OCI-LY1 (cell line): ENCODE measurements around the gene SERPINA3.

Experiments used
- H2AFZ ChIP-seq: fragments of 200-600 bp; sonication (generic), shearing (Covaris generic); 2 replicates; pipeline ENCODE4 v1.6.0; 2014; ENCODE audit warnings: antibody characterized with exemption, mild to moderate bottlenecking, low read length
- H3F3A ChIP-seq: fragments of 200-600 bp; sonication (generic), shearing (Covaris generic); 2 replicates; pipeline ENCODE4 v1.6.0; 2014; ENCODE audit warnings: mild to moderate bottlenecking, antibody characterized with exemption, low read length, moderate library complexity; ENCODE audit not compliant: insufficient read depth
- H3K27ac ChIP-seq: fragments of 200-600 bp; sonication (generic); 2 replicates; pipeline ENCODE4 v1.5.1; 2014; ENCODE audit warnings: low read length, mixed run types, mild to moderate bottlenecking, low read depth; ENCODE audit not compliant: poor library complexity, severe bottlenecking
- H3K27me3 ChIP-seq: fragments of 200-600 bp; sonication (generic); 2 replicates; pipeline ENCODE4 v1.6.0; 2014; ENCODE audit warnings: antibody characterized with exemption, mild to moderate bottlenecking, low read length, moderate library complexity; ENCODE audit not compliant: insufficient read depth
- H3K36me3 ChIP-seq: fragments of 200-600 bp; sonication (generic); 2 replicates; pipeline ENCODE4 v1.6.1; 2014; ENCODE audit warnings: mild to moderate bottlenecking, antibody characterized with exemption, low read length, moderate library complexity, mixed read lengths; ENCODE audit not compliant: insufficient read depth
- H3K4me1 ChIP-seq: fragments of 200-600 bp; sonication (generic); 2 replicates; pipeline ENCODE4 v1.5.1; 2014; ENCODE audit warnings: mild to moderate bottlenecking, low read length, moderate library complexity; ENCODE audit not compliant: insufficient read depth, severe bottlenecking
- H3K4me2 ChIP-seq: fragments of 200-600 bp; sonication (generic), shearing (Covaris generic); 2 replicates; pipeline ENCODE4 v1.6.1; 2014; ENCODE audit warnings: low read length
- H3K4me3 ChIP-seq: fragments of 200-600 bp; sonication (generic); 2 replicates; pipeline ENCODE4 v1.5.1; 2014; ENCODE audit warnings: low read length, low read depth, mild to moderate bottlenecking, mixed read lengths; ENCODE audit not compliant: poor library complexity, severe bottlenecking
- H3K79me2 ChIP-seq: fragments of 200-600 bp; shearing (Covaris generic); 2 replicates; pipeline ENCODE4 v1.6.1; 2016; ENCODE audit warnings: mixed run types, low read length, mixed read lengths; ENCODE audit not compliant: insufficient read depth
- H3K9ac ChIP-seq: fragments of 200-600 bp; sonication (generic), shearing (Covaris generic); 2 replicates; pipeline ENCODE4 v1.6.1; 2014; ENCODE audit warnings: mild to moderate bottlenecking, low read length, mixed read lengths
- H3K9me2 ChIP-seq: fragments of 200-600 bp; sonication (generic), shearing (Covaris generic); 2 replicates; pipeline ENCODE4 v1.6.1; 2014; ENCODE audit warnings: low read depth, mild to moderate bottlenecking, low read length, mixed read lengths
- H3K9me3 ChIP-seq: fragments of 200-600 bp; shearing (Covaris generic); 2 replicates; pipeline ENCODE4 v1.6.1; 2014; ENCODE audit warnings: low read length, mixed read lengths
- H4K20me1 ChIP-seq: fragments of 200-600 bp; sonication (generic), shearing (Covaris generic); 2 replicates; pipeline ENCODE4 v1.6.0; 2016; ENCODE audit warnings: mild to moderate bottlenecking, low read length; ENCODE audit not compliant: insufficient read depth
- EZH2 ChIP-seq: fragments of 200-600 bp; sonication (generic), shearing (Covaris generic); IDR thresholded peaks from 2 replicates; pipeline ENCODE4 v1.8.0; 2017; ENCODE audit warnings: borderline replicate concordance, mixed run types, mild to moderate bottlenecking, antibody characterized with exemption, low read length, moderate library complexity, mixed read lengths
- TF ChIP-seq, protein P1 (sequence below): fragments of 200-600 bp; sonication (generic), shearing (Covaris generic); IDR thresholded peaks from 2 replicates; pipeline ENCODE4 v1.5.1; 2017; ENCODE audit warnings: mild to moderate bottlenecking, antibody characterized with exemption, low read length, moderate library complexity, mixed read lengths

Gene SERPINA3

DNA sequence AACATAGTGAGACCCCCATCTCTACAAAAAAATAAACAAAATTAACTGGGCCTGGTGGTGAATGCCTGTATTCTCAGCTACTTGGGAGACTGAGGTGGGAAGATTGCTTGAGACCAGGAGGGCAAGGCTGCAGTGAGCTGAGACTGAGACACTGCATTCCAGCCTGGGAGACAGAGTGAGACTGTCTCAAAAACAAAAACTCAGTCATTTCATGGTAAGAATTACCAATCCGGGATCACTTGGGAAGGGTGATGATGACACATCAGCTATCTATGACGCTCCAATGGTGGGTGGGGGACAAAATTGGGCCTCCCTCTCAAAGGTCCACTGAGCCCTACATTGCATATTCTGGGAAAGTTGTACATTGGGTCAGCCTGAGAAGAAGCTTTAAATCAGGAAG, 47.7 kb downstream of the SERPINA3 start:
- Histone ChIP-seq H3F3A (no peaks in the 10 kb centered on the region), H3K9ac (no peak overlapping the region), H3K9me2 (no peaks in the 10 kb centered on the region), H3K36me3 (no peaks in the 10 kb centered on the region), H3K9me3 (no peaks in the 10 kb centered on the region), H2AFZ (no peak overlapping the region), H4K20me1 (no peaks in the 10 kb centered on the region), H3K27ac (no peak overlapping the region), H3K4me3 (no peak overlapping the region), H3K79me2 (no peaks in the 10 kb centered on the region), H3K27me3 (no peaks in the 10 kb centered on the region), H3K4me2 (no peak overlapping the region), H3K4me1 (no peaks in the 10 kb centered on the region)
- TF ChIP-seq, protein P1, sequence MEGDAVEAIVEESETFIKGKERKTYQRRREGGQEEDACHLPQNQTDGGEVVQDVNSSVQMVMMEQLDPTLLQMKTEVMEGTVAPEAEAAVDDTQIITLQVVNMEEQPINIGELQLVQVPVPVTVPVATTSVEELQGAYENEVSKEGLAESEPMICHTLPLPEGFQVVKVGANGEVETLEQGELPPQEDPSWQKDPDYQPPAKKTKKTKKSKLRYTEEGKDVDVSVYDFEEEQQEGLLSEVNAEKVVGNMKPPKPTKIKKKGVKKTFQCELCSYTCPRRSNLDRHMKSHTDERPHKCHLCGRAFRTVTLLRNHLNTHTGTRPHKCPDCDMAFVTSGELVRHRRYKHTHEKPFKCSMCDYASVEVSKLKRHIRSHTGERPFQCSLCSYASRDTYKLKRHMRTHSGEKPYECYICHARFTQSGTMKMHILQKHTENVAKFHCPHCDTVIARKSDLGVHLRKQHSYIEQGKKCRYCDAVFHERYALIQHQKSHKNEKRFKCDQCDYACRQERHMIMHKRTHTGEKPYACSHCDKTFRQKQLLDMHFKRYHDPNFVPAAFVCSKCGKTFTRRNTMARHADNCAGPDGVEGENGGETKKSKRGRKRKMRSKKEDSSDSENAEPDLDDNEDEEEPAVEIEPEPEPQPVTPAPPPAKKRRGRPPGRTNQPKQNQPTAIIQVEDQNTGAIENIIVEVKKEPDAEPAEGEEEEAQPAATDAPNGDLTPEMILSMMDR: no peak
- TF ChIP-seq EZH2: no peak

DNA sequence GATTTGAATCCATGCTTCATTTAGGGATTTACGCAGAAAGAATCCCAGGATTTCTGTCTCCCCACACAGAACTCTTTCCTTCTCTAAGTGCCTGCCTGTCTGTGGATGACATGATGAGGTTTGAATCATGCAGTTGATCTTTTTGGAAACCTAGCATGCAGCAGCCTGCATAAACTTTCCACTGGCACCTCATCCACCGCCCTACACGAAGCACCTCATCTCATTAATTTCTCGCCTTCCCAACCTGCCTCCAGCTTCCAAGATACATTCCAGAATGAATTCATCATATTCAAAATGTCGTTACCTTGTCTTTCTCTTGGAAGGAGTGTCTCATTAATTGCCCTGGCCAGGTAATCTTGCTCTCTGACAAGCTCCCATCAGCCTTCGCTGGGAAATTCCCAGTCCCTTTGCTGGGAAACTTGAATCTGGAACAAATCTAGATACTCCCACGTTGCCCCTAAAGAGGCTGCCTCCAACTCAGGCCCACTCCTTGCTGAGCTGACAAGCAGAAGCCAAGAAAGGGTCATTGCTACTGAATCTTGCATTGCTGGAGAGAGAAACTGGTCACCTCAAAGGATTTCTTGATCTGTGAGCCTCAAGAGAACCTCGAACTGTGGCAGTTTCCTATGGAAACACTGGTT, 48.2 kb downstream of the SERPINA3 start:
- no peaks in the 10 kb centered on the region for H3K4me1 ChIP-seq
- H3F3A ChIP-seq: no peaks in the 10 kb centered on the region
- no peaks in the 10 kb centered on the region for H3K9me3 ChIP-seq
- H4K20me1 ChIP-seq: no peaks in the 10 kb centered on the region
- H3K4me3 ChIP-seq: no peak overlapping the region
- no peaks in the 10 kb centered on the region for H3K79me2 ChIP-seq
- H3K9ac ChIP-seq: no peak overlapping the region
- no peak overlapping the region for H3K27ac ChIP-seq
- TF ChIP-seq EZH2: no peak
- TF ChIP-seq, protein P1: no peak
- no peak overlapping the region for H2AFZ ChIP-seq
- no peaks in the 10 kb centered on the region for H3K9me2 ChIP-seq
- H3K4me2 ChIP-seq: no peak overlapping the region
- no peaks in the 10 kb centered on the region for H3K36me3 ChIP-seq
- H3K27me3 ChIP-seq: no peaks in the 10 kb centered on the region

DNA sequence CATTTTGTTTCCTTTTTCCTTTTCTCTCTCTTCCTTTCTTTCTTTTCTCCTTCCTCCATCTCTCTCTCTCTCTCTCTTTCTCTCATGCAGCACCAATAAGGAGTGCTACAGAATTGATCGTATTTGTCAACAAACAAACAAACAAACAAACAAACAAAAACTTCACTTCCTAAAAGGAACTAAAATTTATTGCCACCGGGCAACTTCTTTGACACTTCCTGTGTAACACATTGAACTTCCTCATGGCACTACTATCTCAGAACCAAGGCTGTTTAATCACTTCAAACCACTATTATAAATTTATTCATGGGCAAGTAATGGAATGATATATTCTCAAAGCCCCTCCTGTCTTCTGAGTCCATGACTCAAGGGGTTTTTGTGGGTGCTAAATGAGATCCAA, 51.3 kb downstream of the SERPINA3 start:
- H3K27ac ChIP-seq: no peak overlapping the region
- H2AFZ ChIP-seq: no peak overlapping the region
- no peaks in the 10 kb centered on the region for H3K27me3 ChIP-seq
- TF ChIP-seq, protein P1: no peak
- no peak for TF ChIP-seq EZH2
- H3K9me2 ChIP-seq: no peaks in the 10 kb centered on the region
- H3K36me3 ChIP-seq: no peaks in the 10 kb centered on the region
- no peak overlapping the region for H3K4me2 ChIP-seq
- H3K4me3 ChIP-seq: no peak overlapping the region
- no peaks in the 10 kb centered on the region for H3K4me1 ChIP-seq
- H3K9me3 ChIP-seq: no peaks in the 10 kb centered on the region
- no peaks in the 10 kb centered on the region for H3K79me2 ChIP-seq
- no peaks in the 10 kb centered on the region for H4K20me1 ChIP-seq
- H3K9ac ChIP-seq: no peak overlapping the region
- H3F3A ChIP-seq: no peaks in the 10 kb centered on the region
